ENCODE data around the gene SULF2.
"Not testable (repeated sequence)": the region's sequence is repeated elsewhere in the genome, so short reads cannot be mapped to it uniquely, and the experiment has no call there.

Gene SULF2

DNA sequence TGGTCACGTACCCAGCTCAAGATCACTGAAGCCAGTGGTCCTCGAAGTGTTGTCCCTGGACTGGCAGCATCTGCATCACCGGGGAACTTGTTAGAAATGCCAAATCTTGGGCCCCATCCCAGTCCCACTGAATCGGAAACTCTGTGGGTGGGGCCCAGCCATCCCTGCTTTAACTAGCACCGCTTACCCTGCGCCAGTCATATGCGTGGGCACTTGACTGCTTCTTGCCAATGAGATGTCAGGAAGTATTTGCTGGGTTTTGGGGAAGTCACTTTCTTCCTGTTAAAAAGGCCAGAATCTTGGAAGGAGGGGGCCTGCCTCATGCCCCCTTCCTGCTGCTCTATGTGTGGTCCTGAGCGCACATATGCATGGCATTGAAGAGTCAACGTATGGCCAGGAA, 11.7 kb upstream of the SULF2 start:
- H3K27me3 ChIP-seq (ENCODE audit: insufficient read depth, low read depth), result peaks cover 22% of the 10 kb centered on the region; the same call in 1 of the 2 replicates
- H2AFZ ChIP-seq (ENCODE audit: low read depth), result no peak overlapping the region
- no peak overlapping the region for H3K4me3 ChIP-seq (IDR thresholded peaks at IDR 0.05; ENCODE audit: insufficient read depth, low read depth, low read length)
- no peaks in the 10 kb centered on the region for H4K20me1 ChIP-seq (ENCODE audit: insufficient read depth)
- no peak overlapping the region for H3K27ac ChIP-seq
- H3K36me3 ChIP-seq (ENCODE audit: insufficient read depth), result no peaks in the 10 kb centered on the region
- H3K79me2 ChIP-seq (ENCODE audit: insufficient read depth, low read depth), result no peaks in the 10 kb centered on the region
- TF ChIP-seq, protein P1, sequence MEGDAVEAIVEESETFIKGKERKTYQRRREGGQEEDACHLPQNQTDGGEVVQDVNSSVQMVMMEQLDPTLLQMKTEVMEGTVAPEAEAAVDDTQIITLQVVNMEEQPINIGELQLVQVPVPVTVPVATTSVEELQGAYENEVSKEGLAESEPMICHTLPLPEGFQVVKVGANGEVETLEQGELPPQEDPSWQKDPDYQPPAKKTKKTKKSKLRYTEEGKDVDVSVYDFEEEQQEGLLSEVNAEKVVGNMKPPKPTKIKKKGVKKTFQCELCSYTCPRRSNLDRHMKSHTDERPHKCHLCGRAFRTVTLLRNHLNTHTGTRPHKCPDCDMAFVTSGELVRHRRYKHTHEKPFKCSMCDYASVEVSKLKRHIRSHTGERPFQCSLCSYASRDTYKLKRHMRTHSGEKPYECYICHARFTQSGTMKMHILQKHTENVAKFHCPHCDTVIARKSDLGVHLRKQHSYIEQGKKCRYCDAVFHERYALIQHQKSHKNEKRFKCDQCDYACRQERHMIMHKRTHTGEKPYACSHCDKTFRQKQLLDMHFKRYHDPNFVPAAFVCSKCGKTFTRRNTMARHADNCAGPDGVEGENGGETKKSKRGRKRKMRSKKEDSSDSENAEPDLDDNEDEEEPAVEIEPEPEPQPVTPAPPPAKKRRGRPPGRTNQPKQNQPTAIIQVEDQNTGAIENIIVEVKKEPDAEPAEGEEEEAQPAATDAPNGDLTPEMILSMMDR (conservative IDR thresholded peaks at IDR 0.05; ENCODE audit: low read depth, low read length), result no peak
- no peaks in the 10 kb centered on the region for H3K4me1 ChIP-seq (ENCODE audit: low read depth, poor library complexity, severe bottlenecking)
- H3K4me2 ChIP-seq, result no peak overlapping the region
- H3K9ac ChIP-seq, result no peak overlapping the region

DNA sequence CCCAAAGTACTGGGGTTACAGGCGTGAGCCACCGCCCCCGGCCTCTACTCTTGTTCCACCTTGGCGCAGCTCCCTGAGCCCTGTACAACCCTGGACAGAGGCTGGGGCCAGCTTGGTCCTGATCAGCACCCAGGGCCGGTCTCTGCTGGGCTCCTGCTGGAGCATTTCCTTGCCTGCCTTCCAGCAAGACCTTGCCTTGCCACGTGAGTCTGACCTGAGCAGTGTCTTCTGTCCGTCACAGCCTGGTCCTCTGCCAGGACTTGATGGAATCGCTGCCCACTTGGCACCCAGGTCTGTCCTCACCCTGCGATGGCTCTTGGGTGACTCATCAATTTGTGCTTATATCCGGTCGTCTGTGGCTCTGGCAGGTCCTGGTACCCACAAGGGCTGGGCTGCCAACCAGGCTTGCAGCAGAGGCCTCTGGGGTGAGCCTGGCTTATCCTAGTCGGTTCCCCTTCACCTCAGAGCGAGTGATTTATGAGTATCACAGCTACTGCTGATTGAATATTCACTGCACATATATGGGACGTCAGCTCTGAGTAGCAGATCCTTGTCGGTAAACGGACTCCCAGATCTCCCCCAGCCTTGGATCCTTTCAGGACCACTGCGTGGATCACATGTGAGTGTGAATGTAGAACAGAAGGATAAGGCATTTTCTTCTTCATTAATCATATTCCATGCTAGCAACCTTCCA, 10.1 kb upstream of the SULF2 start:
- Histone ChIP-seq H3K4me3 (IDR thresholded peaks at IDR 0.05; ENCODE audit: insufficient read depth, low read depth, low read length) (no peak overlapping the region), H3K36me3 (ENCODE audit: insufficient read depth) (no peaks in the 10 kb centered on the region), H3K9ac (no peak overlapping the region), H3K79me2 (ENCODE audit: insufficient read depth, low read depth) (no peaks in the 10 kb centered on the region), H3K27ac (no peak overlapping the region), H3K4me1 (ENCODE audit: low read depth, poor library complexity, severe bottlenecking) (no peaks in the 10 kb centered on the region), H3K27me3 (ENCODE audit: insufficient read depth, low read depth) (peaks cover 34% of the 10 kb centered on the region; the same call in 1 of the 2 replicates), H3K4me2 (no peak overlapping the region), H4K20me1 (ENCODE audit: insufficient read depth) (no peaks in the 10 kb centered on the region), H2AFZ (ENCODE audit: low read depth) (no peak overlapping the region)
- TF ChIP-seq, protein P1 (conservative IDR thresholded peaks at IDR 0.05; ENCODE audit: low read depth, low read length), result no peak

DNA sequence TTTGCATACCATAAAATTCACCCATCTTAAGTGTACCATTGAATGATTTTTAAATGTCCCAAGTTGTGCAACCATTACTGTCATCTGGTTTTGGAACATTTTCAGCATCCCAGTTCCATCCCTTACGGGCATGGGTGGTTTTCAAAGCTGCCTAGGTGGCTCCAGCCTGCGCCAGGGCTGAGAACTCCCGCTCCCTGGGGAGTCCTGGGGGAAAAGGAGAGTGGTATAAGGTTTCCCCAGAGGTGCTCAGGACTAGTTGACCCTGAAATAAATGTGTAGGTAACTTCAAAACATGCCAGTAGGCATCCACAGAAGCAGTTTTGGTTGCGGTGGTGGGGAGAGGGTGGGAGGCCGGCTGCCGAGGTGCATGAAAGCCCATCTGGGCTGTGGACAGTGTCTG, 9.0 kb upstream of the SULF2 start:
- H3K4me3 ChIP-seq (IDR thresholded peaks at IDR 0.05; ENCODE audit: insufficient read depth, low read depth, low read length); H3K9ac ChIP-seq; H3K4me2 ChIP-seq; H3K27ac ChIP-seq; H4K20me1 ChIP-seq (ENCODE audit: insufficient read depth); H3K79me2 ChIP-seq (ENCODE audit: insufficient read depth, low read depth); H2AFZ ChIP-seq (ENCODE audit: low read depth); H3K36me3 ChIP-seq (ENCODE audit: insufficient read depth); H3K4me1 ChIP-seq (ENCODE audit: low read depth, poor library complexity, severe bottlenecking): not testable (repeated sequence)
- peaks cover 45% of the 10 kb centered on the region for H3K27me3 ChIP-seq (ENCODE audit: insufficient read depth, low read depth)

DNA sequence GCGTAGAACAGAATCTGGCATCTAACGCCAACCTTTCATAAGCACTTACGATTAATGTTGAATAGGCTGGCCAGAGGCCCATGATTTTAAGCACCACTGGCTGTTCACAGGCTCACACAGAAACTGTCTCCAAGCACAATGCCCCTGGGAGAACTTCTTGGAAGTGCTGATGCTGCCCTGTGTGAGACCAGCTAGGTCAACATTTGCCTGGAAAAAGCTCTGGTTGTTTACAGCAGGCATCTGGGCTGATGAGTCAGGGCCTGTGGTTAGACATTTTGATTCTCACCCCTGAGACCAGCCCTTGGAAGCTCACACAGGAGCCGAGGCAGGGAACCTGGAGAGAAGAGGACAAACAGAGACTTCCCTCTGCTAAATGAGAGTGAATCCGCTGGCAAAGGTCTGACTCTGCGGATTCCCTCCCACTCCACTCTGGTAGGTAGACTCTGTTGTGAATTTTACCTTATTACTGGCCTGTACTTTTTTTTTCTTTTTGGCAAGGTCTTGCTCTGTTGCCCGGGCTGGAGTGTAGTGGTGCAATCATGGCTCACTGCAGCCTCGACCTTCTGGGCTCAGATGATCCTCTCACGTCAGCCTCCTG, 6.8 kb upstream of the SULF2 start:
- no peak overlapping the region for H3K9ac ChIP-seq
- H2AFZ ChIP-seq (ENCODE audit: low read depth), result no peak overlapping the region
- H3K27me3 ChIP-seq (ENCODE audit: insufficient read depth, low read depth), result peaks cover 61% of the 10 kb centered on the region
- no peaks in the 10 kb centered on the region for H3K79me2 ChIP-seq (ENCODE audit: insufficient read depth, low read depth)
- H3K4me1 ChIP-seq (ENCODE audit: low read depth, poor library complexity, severe bottlenecking), result no peaks in the 10 kb centered on the region
- TF ChIP-seq, protein P1 (conservative IDR thresholded peaks at IDR 0.05; ENCODE audit: low read depth, low read length), result no peak
- no peaks in the 10 kb centered on the region for H3K36me3 ChIP-seq (ENCODE audit: insufficient read depth)
- no peaks in the 10 kb centered on the region for H4K20me1 ChIP-seq (ENCODE audit: insufficient read depth)
- no peak overlapping the region for H3K27ac ChIP-seq
- no peak overlapping the region for H3K4me3 ChIP-seq (IDR thresholded peaks at IDR 0.05; ENCODE audit: insufficient read depth, low read depth, low read length)
- no peak overlapping the region for H3K4me2 ChIP-seq

DNA sequence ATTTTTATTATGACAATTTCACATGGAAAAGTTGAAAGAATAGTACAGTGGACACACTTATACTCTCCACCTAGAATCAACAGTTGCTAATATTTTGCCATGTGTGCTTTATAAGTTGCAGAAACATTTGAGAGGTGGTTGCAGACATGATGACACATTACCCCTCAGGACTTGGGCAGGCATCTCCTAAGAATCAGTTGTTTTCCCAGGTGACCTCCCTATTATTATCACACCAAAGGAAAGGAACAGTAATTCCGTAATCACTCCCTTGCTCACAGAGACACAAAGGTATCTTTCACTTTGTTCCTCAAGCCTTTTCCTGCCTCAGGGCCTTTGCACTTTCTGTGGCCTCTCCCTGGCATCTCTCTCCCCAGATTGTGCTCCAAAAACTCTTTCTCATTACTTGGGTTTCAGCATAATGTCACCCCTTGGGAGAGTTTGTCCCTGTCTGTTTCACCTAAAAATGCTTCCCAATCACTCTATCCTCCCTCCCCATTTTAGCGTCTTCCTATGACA, 5.9 kb upstream of the SULF2 start:
- H2AFZ ChIP-seq (ENCODE audit: low read depth), result no peak overlapping the region
- H3K79me2 ChIP-seq (ENCODE audit: insufficient read depth, low read depth), result no peaks in the 10 kb centered on the region
- no peaks in the 10 kb centered on the region for H4K20me1 ChIP-seq (ENCODE audit: insufficient read depth)
- H3K4me2 ChIP-seq, result no peak overlapping the region
- no peaks in the 10 kb centered on the region for H3K36me3 ChIP-seq (ENCODE audit: insufficient read depth)
- no peak overlapping the region for H3K9ac ChIP-seq
- TF ChIP-seq, protein P1 (conservative IDR thresholded peaks at IDR 0.05; ENCODE audit: low read depth, low read length), result no peak
- H3K27ac ChIP-seq, result no peak overlapping the region
- no peaks in the 10 kb centered on the region for H3K4me1 ChIP-seq (ENCODE audit: low read depth, poor library complexity, severe bottlenecking)
- no peak overlapping the region for H3K4me3 ChIP-seq (IDR thresholded peaks at IDR 0.05; ENCODE audit: insufficient read depth, low read depth, low read length)
- H3K27me3 ChIP-seq (ENCODE audit: insufficient read depth, low read depth), result peaks cover 66% of the 10 kb centered on the region

All from KMS-11 (cell line).